Measurements from ENCODE around the gene CDV3. TPM values are rescaled to one million over a fixed set of nuclear protein-coding genes. Genes with fewer than 3 reads are reported as not detected.

Gene CDV3
- total RNA-seq, 1 experiment from 2014 or later = 173 TPM

DNA sequence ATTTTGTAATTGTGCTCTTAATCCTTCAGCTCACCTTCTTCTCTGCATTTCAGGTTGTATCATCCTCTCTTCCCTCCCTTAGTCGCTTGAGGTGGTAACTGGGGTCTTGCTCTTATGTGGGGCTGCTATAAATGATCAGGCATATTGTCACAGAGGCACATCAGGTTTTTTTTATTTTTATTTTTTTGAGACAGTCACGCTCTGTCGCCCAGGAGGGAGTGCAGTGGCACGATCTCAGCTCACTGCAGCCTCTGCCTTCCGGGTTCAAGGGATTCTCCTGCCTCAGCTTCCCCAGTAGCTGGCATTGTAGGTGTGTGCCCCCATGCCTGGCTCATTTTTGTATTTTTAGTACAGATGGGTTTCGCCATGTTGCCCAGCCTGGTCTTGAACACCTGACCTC, 9.9 kb downstream of the CDV3 start:
- Mint-ChIP-seq H3K4me3 (no peak overlapping the region; a peak in 1 of 5 replicates), H3K27me3 (ENCODE audit: low read depth) (no peaks in the 10 kb centered on the region), H3K36me3 (ENCODE audit: insufficient read depth in 1 of 3, low read depth in 3 of 3) (peaks cover 50 to 85% (median 77%) of the 10 kb centered on the region in 3 experiments; a peak in 6 of 7 replicates), H3K27ac (peak overlapping the region in 1 of 3 experiments; percentile 42; a peak in 2 of 7 replicates), H3K4me1 (peaks cover 0 to 13% of the 10 kb centered on the region in 2 experiments; a peak in 3 of 4 replicates), H3K9me3 (no peaks in the 10 kb centered on the region)
- Histone ChIP-seq H2BK120ac (ENCODE audit: low read depth, low read length, poor library complexity, severe bottlenecking) (no peak overlapping the region), H3K9ac (ENCODE audit: extremely low read depth, insufficient read length, low read length) (no peak overlapping the region), H3K4me2 (ENCODE audit: insufficient read depth, insufficient read length, low read length) (no peak overlapping the region), H3K18ac (ENCODE audit: insufficient read length, low read depth, low read length) (no peak overlapping the region), H3K27ac (ENCODE audit: insufficient read length, low read depth, low read length) (no peak overlapping the region), H4K8ac (replicated peaks; ENCODE audit: insufficient read length, low read depth, low read length) (no peak overlapping the region), H3K79me2 (ENCODE audit: insufficient read depth, low read length) (peaks cover 15% of the 10 kb centered on the region; the same call in 1 of the 2 replicates), H4K5ac (ENCODE audit: insufficient read length, low read depth, low read length) (no peak overlapping the region), H3K4ac (ENCODE audit: low read depth, low read length) (no peak overlapping the region), H3K23ac (ENCODE audit: insufficient read length, low read depth, low read length) (no peak overlapping the region), H3K9me3 (ENCODE audit: control insufficient read depth, low read depth, low read length) (no peaks in the 10 kb centered on the region), H2AFZ (ENCODE audit: low read length) (no peak overlapping the region), H2BK12ac (ENCODE audit: insufficient read length, low read depth, low read length) (no peak overlapping the region), H4K20me1 (ENCODE audit: control insufficient read depth, insufficient read depth, insufficient read length) (no peaks in the 10 kb centered on the region), H3T11ph (ENCODE audit: low read length) (no peak overlapping the region), H3K4me1 (ENCODE audit: insufficient read depth, low read length) (no peaks in the 10 kb centered on the region), H2AK5ac (ENCODE audit: insufficient read length, low read length) (no peak overlapping the region), H3K27me3 (ENCODE audit: insufficient read depth, low read length) (no peaks in the 10 kb centered on the region), H3K14ac (ENCODE audit: insufficient read depth, low read length) (no peak overlapping the region), H2BK5ac (ENCODE audit: insufficient read length, low read length) (no peak overlapping the region), H3K79me1 (ENCODE audit: insufficient read depth, low read depth, low read length, poor library complexity, severe bottlenecking) (peaks cover 3% of the 10 kb centered on the region), H3K56ac (ENCODE audit: insufficient read length, low read depth, low read length) (no peak overlapping the region), H4K91ac (ENCODE audit: insufficient read length, low read depth, low read length) (no peak overlapping the region), H2BK15ac (ENCODE audit: low read depth, low read length) (no peak overlapping the region), H2BK20ac (ENCODE audit: low read depth, low read length, poor library complexity, severe bottlenecking) (no peak overlapping the region), H3K23me2 (ENCODE audit: insufficient read length, low read depth, low read length, poor library complexity, severe bottlenecking) (no peaks in the 10 kb centered on the region)
- no peak for TF ChIP-seq CTCF (conservative IDR thresholded peaks at IDR 0.05)
- no CpG with 5 or more reads among the region's 6 CpGs for WGBS (ENCODE audit: extremely low coverage, insufficient read length, low lambda C conversion rate)
- no peak for DNase-seq

Data from H9 (cell line).